GM18861 (cell line): ENCODE results near the gene VSIG10L.

ENCODE experiments used
- ATAC-seq: cut with Tn5 transposase; IDR thresholded peaks from one replicate; pipeline ENCODE4 v1.9.1; 2021; ENCODE audit not compliant: unreplicated experiment

The VSIG10L gene

GRCh38 chr19:51318687-51319648 lies 23.0 kb downstream of the VSIG10L start:
- no peak for ATAC-seq

- ATAC-seq = no peak
These were observed 24.0 kb downstream of the VSIG10L start for GRCh38 chr19:51317968-51318367.

GRCh38 chr19:51317376-51317775 lies 24.6 kb downstream of the VSIG10L start:
- no peak for ATAC-seq

- no peak for ATAC-seq
These were observed 25.3 kb downstream of the VSIG10L start for GRCh38 chr19:51316688-51317087.

- ATAC-seq = no peak
These were observed 30.3 kb downstream of the VSIG10L start, which contains the start of gene IGLON5 for GRCh38 chr19:51311351-51312257. IGLON5 (plus strand) TSS chr19:51311644; CDS start chr19:51311848, 204 bp downstream.

GRCh38 chr19:51305479-51305878 lies 36.5 kb downstream of the VSIG10L start:
- no peak for ATAC-seq

GRCh38 chr19:51301266-51301665 lies 40.7 kb downstream of the VSIG10L start:
- no peak for ATAC-seq

- ATAC-seq = no peak
These were observed 44.5 kb downstream of the VSIG10L start for GRCh38 chr19:51297406-51297805.

- ATAC-seq = no peak
These were observed 45.4 kb downstream of the VSIG10L start for GRCh38 chr19:51296336-51297093.

GRCh38 chr19:51295382-51296126 lies 46.4 kb downstream of the VSIG10L start:
- ATAC-seq = no peak

- no peak for ATAC-seq
These were observed 47.0 kb downstream of the VSIG10L start for GRCh38 chr19:51294977-51295375.

GRCh38 chr19:51294211-51294976 lies 47.5 kb downstream of the VSIG10L start:
- no peak for ATAC-seq

GRCh38 chr19:51293571-51294210 lies 48.2 kb downstream of the VSIG10L start:
- ATAC-seq = no peak

- ATAC-seq = no peak
These were observed 49.0 kb downstream of the VSIG10L start for GRCh38 chr19:51292971-51293370.

- ATAC-seq = no peak
These were observed 52.3 kb downstream of the VSIG10L start for GRCh38 chr19:51289635-51290034.

- no peak for ATAC-seq
These were observed 56.3 kb downstream of the VSIG10L start for GRCh38 chr19:51285682-51286081.

- ATAC-seq = no peak
These were observed 59.6 kb downstream of the VSIG10L start for GRCh38 chr19:51282335-51282734.
